Endothelial cell of umbilical vein (primary cell): ENCODE measurements around the gene PRRT1B. TPM values are rescaled to one million over a fixed set of nuclear protein-coding genes. Genes with fewer than 3 reads are reported as not detected.

Experiments
- BruUV-seq: library from RNA; stranded (reverse); fragments of 400-500 nt; replicated peaks from 2 replicates; lab custom pipeline; 2021; lab: Mats Ljungman, UMichigan
- CTCF ChIA-PET: fragments of 300-600, 350-600 bp; sonication (Branson Sonifier 250); formaldehyde crosslinking; loops from one replicate; lab custom pipeline; 2021; ENCODE audit warnings: antibody characterized with exemption, inconsistent platforms; lab: Charles Lee
- POLR2A ChIA-PET: fragments of 300-600, 350-600 bp; sonication (Branson Sonifier 250); formaldehyde crosslinking; loops from one replicate; lab custom pipeline; 2021; ENCODE audit warnings: antibody characterized with exemption, inconsistent platforms; lab: Charles Lee
- DNase-seq: peaks from one replicate; pipeline ENCODE4 v3.0.0-alpha.2; 2011; ENCODE audit warnings: low read depth, low spot score
- FAIRE-seq: peaks from 2 replicates; lab custom pipeline; 2011; peaks lifted over from hg19 to GRCh38; lab: Jason Lieb, UNC
- H2AFZ ChIP-seq: 2 replicates; pipeline ENCODE4 v1.6.0; 2012; ENCODE audit warnings: low read depth, low read length, control low read depth, inconsistent platforms
- H3K27ac ChIP-seq: 2 replicates; pipeline ENCODE4 v1.5.1; 2011; ENCODE audit warnings: low read depth, mild to moderate bottlenecking, control low read depth, low read length, moderate library complexity; ENCODE audit not compliant: insufficient read depth
- H3K27me3 ChIP-seq, 2 experiments: 2 replicates each; pipeline versions ENCODE4 v1.6.0 to v1.6.1; 2011; ENCODE audit warnings: low read length in 2 of 2, mixed read lengths in 1 of 2; ENCODE audit not compliant: control insufficient read depth in 2 of 2, insufficient read depth in 2 of 2
- H3K36me3 ChIP-seq, 2 experiments: 2 replicates in 1 of 2; 3 replicates in 1 of 2; pipeline ENCODE4 v1.5.1; 2011; ENCODE audit warnings: low read length in 2 of 2, mild to moderate bottlenecking in 1 of 2, moderate library complexity in 1 of 2; ENCODE audit not compliant: control insufficient read depth in 2 of 2, insufficient read depth in 2 of 2; ENCODE audit errors: extremely low read depth in 1 of 2
- H3K4me1 ChIP-seq: 3 replicates; pipeline ENCODE4 v1.5.1; 2011; ENCODE audit warnings: mild to moderate bottlenecking, low read length; ENCODE audit not compliant: control insufficient read depth, insufficient read depth; ENCODE audit errors: extremely low read depth
- H3K4me2 ChIP-seq: 2 replicates; pipeline ENCODE4 v1.6.1; 2011; ENCODE audit warnings: low read length, control low read depth, mixed read lengths; ENCODE audit not compliant: insufficient read depth
- H3K4me3 ChIP-seq, 3 experiments: fragments of 200-600 bp in 1 of 3; sonication (generic), shearing (Covaris generic) in 1 of 3; replicated peaks in 1 of 3; 2 replicates each; pipeline ENCODE4 v1.5.1; 2011 to 2016; ENCODE audit warnings: control low read depth in 3 of 3, low read length in 3 of 3, mild to moderate bottlenecking in 2 of 3, inconsistent platforms in 1 of 3, low read depth in 1 of 3, moderate library complexity in 1 of 3; ENCODE audit not compliant: insufficient read depth in 1 of 3
- H3K79me2 ChIP-seq: 2 replicates; pipeline ENCODE4 v1.6.0; 2012; ENCODE audit warnings: low read length, inconsistent platforms; ENCODE audit not compliant: control insufficient read depth, insufficient read depth
- H3K9ac ChIP-seq: replicated peaks from 2 replicates; pipeline ENCODE3; 2011; ENCODE audit warnings: low read length, control low read depth; ENCODE audit not compliant: insufficient read depth; ENCODE audit errors: extremely low read depth
- H3K9me1 ChIP-seq: replicated peaks from 3 replicates; pipeline ENCODE4 v1.6.0; 2011; ENCODE audit warnings: mild to moderate bottlenecking, low read length; ENCODE audit not compliant: control insufficient read depth, insufficient read depth; ENCODE audit errors: extremely low read depth
- H3K9me3 ChIP-seq: replicated peaks from 2 replicates; pipeline ENCODE4 v1.5.1; 2012; ENCODE audit warnings: low read length, inconsistent platforms; ENCODE audit not compliant: control insufficient read depth, insufficient read depth
- H4K20me1 ChIP-seq: replicated peaks from 2 replicates; pipeline ENCODE3; 2011; ENCODE audit warnings: mild to moderate bottlenecking, low read length; ENCODE audit not compliant: control insufficient read depth, insufficient read depth; ENCODE audit errors: extremely low read depth
- CTCF ChIP-seq, 2 donors: IDR thresholded peaks; 1 replicate in 1 of 2; 2 replicates in 1 of 2; pipeline ENCODE4 v1.5.1; 2011; ENCODE audit warnings: low read length in 2 of 2, mild to moderate bottlenecking in 2 of 2, moderate library complexity in 2 of 2, control low read depth in 1 of 2, inconsistent platforms in 1 of 2, low read depth in 1 of 2; ENCODE audit not compliant: insufficient read depth in 1 of 2; ENCODE audit errors: extremely low read depth in 1 of 2
- EZH2 ChIP-seq: IDR thresholded peaks from 2 replicates; pipeline ENCODE4 v1.6.1; 2012; ENCODE audit warnings: borderline replicate concordance, low read depth, mild to moderate bottlenecking, moderate library complexity, low read length, inconsistent platforms; ENCODE audit not compliant: severe bottlenecking
- FOS ChIP-seq: IDR thresholded peaks from 2 replicates; pipeline ENCODE4 v1.6.1; 2011; ENCODE audit warnings: mild to moderate bottlenecking, low read length, moderate library complexity, borderline replicate concordance; ENCODE audit not compliant: insufficient read depth
- GATA2 ChIP-seq: IDR thresholded peaks from 2 replicates; pipeline ENCODE4 v1.7.0; 2011; ENCODE audit warnings: low read depth, mild to moderate bottlenecking, moderate library complexity, mixed read lengths, low read length; ENCODE audit not compliant: insufficient read length, insufficient read depth
- JUN ChIP-seq: IDR thresholded peaks from 2 replicates; pipeline ENCODE4 v1.6.1; 2011; ENCODE audit warnings: borderline replicate concordance, low read depth; ENCODE audit not compliant: insufficient read length, insufficient read depth
- MAX ChIP-seq: IDR thresholded peaks from 2 replicates; pipeline ENCODE4 v1.6.1; 2011; ENCODE audit not compliant: insufficient read depth, insufficient read length
- MYC ChIP-seq: IDR thresholded peaks from one replicate; pipeline ENCODE4 v1.6.1; 2011; ENCODE audit warnings: mild to moderate bottlenecking, low read depth, low read length
- POLR2A ChIP-seq: IDR thresholded peaks from 2 replicates; pipeline ENCODE4 v1.6.1; 2012; ENCODE audit warnings: low read depth, mild to moderate bottlenecking, control low read depth, low read length
- POLR2AphosphoS5 ChIP-seq: IDR thresholded peaks from 2 replicates; pipeline ENCODE4 v1.6.1; 2012; ENCODE audit warnings: low read depth, mild to moderate bottlenecking, control low read depth, low read length, moderate library complexity; ENCODE audit not compliant: insufficient read depth
- dilution Hi-C: fragments of 300-500 bp; cut with MboI; formaldehyde crosslinking; loops from one replicate; pipeline ENCODE4 v1.15.0; 2019; ENCODE audit warnings: low sequenced_read_pairs; ENCODE audit not compliant: extremely low pct_ligation_motif_present
- intact Hi-C: fragments of 100-400 bp; cut with micrococcal nuclease; formaldehyde crosslinking; loops from one replicate; pipeline ENCODE4 v1.10.0; 2022
- polyA plus RNA-seq, 4 experiments: library from polyadenylated mRNA; depleted of rRNA in 3 of 4; stranded (reverse) in 3 of 4; unstranded in 1 of 4; fragments of >200 nt; gene quantifications; 2 replicates each; pipeline versions ENCODE4 v1.2.1 to v1.2.3, GENCODE V29; 2011 to 2012; ENCODE audit warnings: missing spikeins in 1 of 4
- total RNA-seq: library from RNA; stranded (reverse); gene quantifications from 2 replicates; pipeline ENCODE4 v1.2.3, GENCODE V29; 2021

PRRT1B gene
- total and polyA plus RNA-seq, 2 donors (not counting 3 experiments of a cell fraction or from before 2014, with no cell fraction given), result not detected

DNA sequence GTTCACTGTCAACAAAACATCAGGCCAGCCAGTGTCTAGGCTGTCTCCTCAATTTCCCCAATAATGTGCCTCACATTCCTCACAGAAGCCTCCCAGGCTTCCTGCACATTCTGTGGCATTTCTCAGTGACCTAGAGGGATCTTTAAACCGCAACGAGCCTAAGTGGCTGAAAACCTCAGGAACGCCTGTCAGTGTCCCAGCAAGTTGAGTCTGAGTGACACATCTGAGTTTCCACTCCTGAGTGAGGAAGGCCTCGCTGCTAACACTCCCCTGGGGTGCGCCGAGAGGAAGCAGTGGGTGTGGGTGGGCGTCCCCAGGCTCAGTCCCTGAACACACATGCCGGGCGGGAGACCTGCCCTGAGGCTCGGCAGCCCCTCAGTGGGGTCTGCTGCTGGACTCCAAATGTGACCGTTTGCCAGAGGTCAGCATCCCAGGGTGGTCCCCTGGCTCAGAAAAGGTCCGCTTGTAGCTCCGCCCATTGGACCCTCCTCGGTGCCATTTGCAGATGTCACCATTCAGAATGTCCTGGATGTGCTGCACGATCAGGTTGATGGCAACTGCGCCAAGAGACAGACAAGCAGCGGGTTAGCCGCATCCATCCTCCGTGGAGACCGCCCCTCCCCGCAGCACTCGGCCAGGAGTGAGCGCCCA lies 20.5 kb upstream of the PRRT1B start:
- FAIRE-seq (no peak), DNase-seq (no peak)
- H3K36me3 ChIP-seq, result peaks cover 8 to 54% of the 10 kb centered on the region in 2 experiments
- H3K4me1 ChIP-seq, result no peaks in the 10 kb centered on the region
- CTCF ChIA-PET, result no interaction called here
- H4K20me1 ChIP-seq, result no peaks in the 10 kb centered on the region
- H3K9me1 ChIP-seq, result no peaks in the 10 kb centered on the region
- H2AFZ ChIP-seq, result no peak overlapping the region
- no peaks in the 10 kb centered on the region for H3K9me3 ChIP-seq
- H3K4me2 ChIP-seq, result no peak overlapping the region
- H3K9ac ChIP-seq, result no peak overlapping the region
- POLR2A ChIA-PET, result no interaction called here
- H3K27me3 ChIP-seq, result no peaks in the 10 kb centered on the region
- TF ChIP-seq CTCF (IDR thresholded peaks at IDR 0.05; ENCODE audit: extremely low read depth in 1 of 2, insufficient read depth in 1 of 2, low read depth in 1 of 2, low read length in 2 of 2) (no peak), MYC (no peak), POLR2A (no peak), GATA2 (no peak), POLR2AphosphoS5 (no peak), FOS (no peak), JUN (no peak), EZH2 (no peak), MAX (no peak)
- no TSS peak for BruUV-seq
- intact Hi-C loops (no loop called here), dilution Hi-C loops (no loop called here)
- H3K4me3 ChIP-seq, result no peak overlapping the region
- H3K79me2 ChIP-seq, result no peaks in the 10 kb centered on the region
- no peak overlapping the region for H3K27ac ChIP-seq
